Mesenchymal stem cell (in vitro differentiated cells and primary cell): Measurements from ENCODE around the gene CDK3.

Experiments
- DNase-seq: peaks from one replicate; pipeline ENCODE4 v3.0.0-alpha.2; 2013
- H2AFZ ChIP-seq: one replicate; pipeline ENCODE4 v1.6.1; 2013; ENCODE audit warnings: low read depth, mild to moderate bottlenecking, control low read depth, inconsistent platforms, low read length, moderate library complexity
- H2AK5ac ChIP-seq: 2 replicates; pipeline ENCODE4 v1.6.1; 2013; ENCODE audit warnings: low read length, moderate library complexity, mild to moderate bottlenecking, inconsistent platforms; ENCODE audit not compliant: severe bottlenecking
- H2BK120ac ChIP-seq: one replicate; pipeline ENCODE4 v1.6.1; 2013; ENCODE audit warnings: low read depth, mild to moderate bottlenecking, inconsistent platforms, low read length, moderate library complexity
- H2BK12ac ChIP-seq, 2 experiments: one replicate each; pipeline ENCODE4 v1.6.1; 2013; ENCODE audit warnings: inconsistent platforms in 2 of 2, low read length in 2 of 2, mild to moderate bottlenecking in 2 of 2, moderate library complexity in 2 of 2, control low read depth in 1 of 2
- H2BK15ac ChIP-seq: one replicate; pipeline ENCODE4 v1.6.1; 2013; ENCODE audit warnings: mild to moderate bottlenecking, low read depth, inconsistent platforms; ENCODE audit not compliant: poor library complexity, severe bottlenecking
- H2BK5ac ChIP-seq: 2 replicates; pipeline ENCODE4 v1.6.1; 2013; ENCODE audit warnings: low read depth, mild to moderate bottlenecking, low read length, control low read depth, inconsistent platforms; ENCODE audit not compliant: poor library complexity, severe bottlenecking
- H3K14ac ChIP-seq, 2 experiments: one replicate each; pipeline ENCODE4 v1.6.1; 2013; ENCODE audit warnings: inconsistent platforms in 2 of 2, low read length in 2 of 2, control low read depth in 1 of 2, mild to moderate bottlenecking in 1 of 2, moderate library complexity in 1 of 2
- H3K18ac ChIP-seq, 2 experiments: one replicate each; pipeline ENCODE4 v1.6.1; 2013; ENCODE audit warnings: inconsistent platforms in 2 of 2, low read length in 2 of 2, control low read depth in 1 of 2, low read depth in 1 of 2, mild to moderate bottlenecking in 1 of 2
- H3K23ac ChIP-seq, 2 experiments: one replicate each; pipeline ENCODE4 v1.6.1; 2013; ENCODE audit warnings: inconsistent platforms in 2 of 2, low read length in 2 of 2, mild to moderate bottlenecking in 2 of 2, moderate library complexity in 2 of 2, control low read depth in 1 of 2
- H3K27ac ChIP-seq: 2 replicates; pipeline ENCODE4 v1.5.1; 2013; ENCODE audit warnings: mild to moderate bottlenecking, moderate library complexity, low read length, control low read depth, inconsistent platforms; ENCODE audit not compliant: poor library complexity, severe bottlenecking
- H3K27me3 ChIP-seq, 2 experiments: 2 replicates each; pipeline versions ENCODE4 v1.6.1 to v1.7.0; 2013; ENCODE audit warnings: low read length in 2 of 2, mild to moderate bottlenecking in 2 of 2, moderate library complexity in 2 of 2, control low read depth in 1 of 2, inconsistent platforms in 1 of 2; ENCODE audit not compliant: control insufficient read depth in 1 of 2, insufficient read depth in 1 of 2
- H3K36me3 ChIP-seq, 2 experiments: 2 replicates each; pipeline versions ENCODE4 v1.6.1 to v1.7.0; 2013; ENCODE audit warnings: low read length in 2 of 2, control low read depth in 1 of 2, inconsistent platforms in 1 of 2, low read depth in 1 of 2, mild to moderate bottlenecking in 1 of 2; ENCODE audit not compliant: insufficient read depth in 2 of 2, control insufficient read depth in 1 of 2
- H3K4ac ChIP-seq, 2 experiments: one replicate each; pipeline ENCODE4 v1.6.1; 2013; ENCODE audit warnings: inconsistent platforms in 2 of 2, low read length in 2 of 2, mild to moderate bottlenecking in 2 of 2, moderate library complexity in 2 of 2, control low read depth in 1 of 2, low read depth in 1 of 2
- H3K4me1 ChIP-seq: 2 replicates; pipeline ENCODE4 v1.6.1; 2013; ENCODE audit warnings: low read depth, low read length, control low read depth; ENCODE audit not compliant: control insufficient read depth, insufficient read depth
- H3K4me2 ChIP-seq: 2 replicates; pipeline ENCODE4 v1.6.1; 2013; ENCODE audit warnings: low read length, mild to moderate bottlenecking, inconsistent platforms; ENCODE audit not compliant: poor library complexity, severe bottlenecking
- H3K4me3 ChIP-seq, 2 experiments: 2 replicates each; pipeline versions ENCODE4 v1.5.1 to v1.7.0; 2013; ENCODE audit warnings: low read length in 2 of 2, mild to moderate bottlenecking in 2 of 2, control low read depth in 1 of 2, low read depth in 1 of 2; ENCODE audit not compliant: insufficient read depth in 1 of 2
- H3K79me1 ChIP-seq: replicated peaks from 2 replicates; pipeline ENCODE4 v1.6.1; 2013; ENCODE audit warnings: mild to moderate bottlenecking, control low read depth, low read length, inconsistent platforms; ENCODE audit not compliant: poor library complexity, severe bottlenecking
- H3K9ac ChIP-seq: 2 replicates; pipeline ENCODE4 v1.7.0; 2013; ENCODE audit warnings: mild to moderate bottlenecking, low read length, moderate library complexity
- H3K9me3 ChIP-seq: 2 replicates; pipeline ENCODE4 v1.7.0; 2013; ENCODE audit warnings: mild to moderate bottlenecking, low read length; ENCODE audit not compliant: control insufficient read depth
- H4K8ac ChIP-seq: one replicate; pipeline ENCODE4 v1.6.1; 2013; ENCODE audit warnings: inconsistent platforms, mild to moderate bottlenecking, low read length, moderate library complexity
- H4K91ac ChIP-seq: one replicate; pipeline ENCODE4 v1.6.1; 2013; ENCODE audit warnings: mild to moderate bottlenecking, low read length, inconsistent platforms
- whole genome bisulfite sequencing: methylation state at CpG from one replicate; pipeline ENCODE4 v1.1.7; 2013; ENCODE audit warnings: mixed read lengths; 5-methylcytosine and 5-hydroxymethylcytosine counted together

Gene CDK3

GRCh38 chr17:76053246-76054111 lies 52.8 kb downstream of the CDK3 start:
- Histone ChIP-seq H3K79me1 (peaks cover 11% of the 10 kb centered on the region), H3K9me3 (peaks cover 3% of the 10 kb centered on the region), H2BK5ac (no peak overlapping the region), H2AFZ (no peak overlapping the region), H2BK120ac (no peak overlapping the region), H3K4me3 (no peak overlapping the region), H3K4ac (no peak overlapping the region), H3K27me3 (no peaks in the 10 kb centered on the region), H3K9ac (no peak overlapping the region), H2BK15ac (no peak overlapping the region), H3K23ac (no peak overlapping the region), H4K91ac (no peak overlapping the region), H3K4me2 (no peak overlapping the region), H2AK5ac (peak overlapping the region; percentile 96), H4K8ac (no peak overlapping the region), H3K18ac (no peak overlapping the region), H2BK12ac (peak overlapping the region in 1 of 2 experiments; percentile 21), H3K14ac (no peak overlapping the region), H3K36me3 (peaks cover 45 to 89% of the 10 kb centered on the region in 2 experiments), H3K4me1 (peaks cover 22% of the 10 kb centered on the region), H3K27ac (peak overlapping the region; percentile 66)
- WGBS = 70% methylated on average over 15 of the region's 17 CpGs
- peak; percentile 81 for DNase-seq

GRCh38 chr17:76054112-76054476 lies 53.4 kb downstream of the CDK3 start:
- Histone ChIP-seq H3K79me1 (peaks cover 15% of the 10 kb centered on the region), H2AFZ (no peak overlapping the region), H2BK12ac (no peak overlapping the region), H3K9me3 (peaks cover 3% of the 10 kb centered on the region), H3K27me3 (no peaks in the 10 kb centered on the region), H3K4me1 (peaks cover 22% of the 10 kb centered on the region), H3K36me3 (peaks cover 49 to 89% of the 10 kb centered on the region in 2 experiments), H3K4me2 (no peak overlapping the region), H3K23ac (no peak overlapping the region), H4K8ac (no peak overlapping the region), H2BK5ac (no peak overlapping the region), H3K4me3 (no peak overlapping the region), H3K14ac (no peak overlapping the region), H3K27ac (peak overlapping the region; percentile 65), H4K91ac (no peak overlapping the region), H2BK120ac (no peak overlapping the region), H3K18ac (no peak overlapping the region), H3K4ac (no peak overlapping the region), H2BK15ac (no peak overlapping the region), H3K9ac (no peak overlapping the region), H2AK5ac (peak overlapping the region; percentile 75)
- WGBS = 100% methylated on average over 1 of the region's 4 CpGs
- DNase-seq = peak; percentile 47
